ENCODE measurements around the gene CACNG4. TPM values are rescaled to one million over a fixed set of nuclear protein-coding genes. Genes with fewer than 3 reads are reported as not detected.

CACNG4 gene
- not detected for total RNA-seq (2021; fragmentation: NEBNext Ultra II Directional; extraction: Animal tissue kit (Norgen Biotek cat#: 25700))
- long read RNA-seq, result 0 reads

DNA sequence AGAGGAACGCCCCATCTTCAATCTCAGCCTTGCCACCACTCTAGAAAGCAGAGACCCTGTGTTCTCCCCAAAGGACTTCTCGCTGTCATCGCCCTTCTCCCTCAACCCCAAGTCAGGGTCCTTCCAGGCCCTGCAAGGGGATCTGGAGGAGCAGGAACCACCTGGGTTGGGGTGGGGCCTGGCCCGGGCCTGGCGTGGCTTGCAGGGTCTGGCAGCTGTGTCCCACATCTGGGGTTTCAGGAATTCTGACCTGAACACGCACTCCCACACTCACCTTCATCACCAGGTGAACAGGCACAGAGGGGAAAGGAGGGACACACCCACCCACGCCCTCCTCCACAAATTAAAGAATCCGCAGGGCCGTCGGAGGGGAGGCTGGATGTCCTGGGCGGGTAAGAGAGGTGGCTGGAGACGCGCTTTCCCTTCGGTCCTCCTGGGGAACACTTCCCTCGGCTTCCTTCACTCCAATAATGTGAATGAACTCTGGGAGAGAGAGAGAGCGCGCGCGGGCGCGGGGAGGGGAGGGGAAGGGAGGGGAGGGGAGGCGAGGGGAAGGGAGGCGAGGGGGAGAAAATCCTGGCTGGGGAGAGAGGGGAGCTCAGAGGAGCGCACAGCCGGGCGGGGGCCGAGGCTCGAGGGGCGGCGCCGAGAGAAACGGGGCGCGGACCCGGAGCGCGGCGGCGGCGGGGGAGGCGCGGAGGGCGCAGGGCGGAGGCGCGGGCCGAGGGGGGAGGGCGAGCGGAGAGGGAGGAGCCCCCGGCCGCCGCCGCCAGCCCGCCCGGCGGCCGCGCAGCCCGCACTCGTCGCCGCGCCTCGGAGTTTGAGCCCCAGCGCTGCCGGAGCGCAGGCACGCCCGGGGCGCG lies at the start of gene CACNG4:
Gene CACNG4 (plus strand): TSS at position 799 of the 863 bp plus-strand sequence. CDS start 205 bp downstream, outside the sequence.
- no peaks in the 10 kb centered on the region for H3K36me3 Mint-ChIP-seq (ENCODE audit: low read depth)
- no peaks in the 10 kb centered on the region for H3K4me1 Mint-ChIP-seq (ENCODE audit: low read depth)
- DNase-seq, result no peak
- peaks cover 64% of the 10 kb centered on the region for H3K27me3 Mint-ChIP-seq (ENCODE audit: insufficient read depth)
- no peaks in the 10 kb centered on the region for H3K9me3 Mint-ChIP-seq
- TF ChIP-seq, protein P1, sequence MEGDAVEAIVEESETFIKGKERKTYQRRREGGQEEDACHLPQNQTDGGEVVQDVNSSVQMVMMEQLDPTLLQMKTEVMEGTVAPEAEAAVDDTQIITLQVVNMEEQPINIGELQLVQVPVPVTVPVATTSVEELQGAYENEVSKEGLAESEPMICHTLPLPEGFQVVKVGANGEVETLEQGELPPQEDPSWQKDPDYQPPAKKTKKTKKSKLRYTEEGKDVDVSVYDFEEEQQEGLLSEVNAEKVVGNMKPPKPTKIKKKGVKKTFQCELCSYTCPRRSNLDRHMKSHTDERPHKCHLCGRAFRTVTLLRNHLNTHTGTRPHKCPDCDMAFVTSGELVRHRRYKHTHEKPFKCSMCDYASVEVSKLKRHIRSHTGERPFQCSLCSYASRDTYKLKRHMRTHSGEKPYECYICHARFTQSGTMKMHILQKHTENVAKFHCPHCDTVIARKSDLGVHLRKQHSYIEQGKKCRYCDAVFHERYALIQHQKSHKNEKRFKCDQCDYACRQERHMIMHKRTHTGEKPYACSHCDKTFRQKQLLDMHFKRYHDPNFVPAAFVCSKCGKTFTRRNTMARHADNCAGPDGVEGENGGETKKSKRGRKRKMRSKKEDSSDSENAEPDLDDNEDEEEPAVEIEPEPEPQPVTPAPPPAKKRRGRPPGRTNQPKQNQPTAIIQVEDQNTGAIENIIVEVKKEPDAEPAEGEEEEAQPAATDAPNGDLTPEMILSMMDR (IDR thresholded peaks at IDR 0.05), result no peak
- peak within 1 kb of the TSS; percentile 45 for H3K4me3 Mint-ChIP-seq
- no peak within 1 kb of the TSS for H3K27ac Mint-ChIP-seq

DNA sequence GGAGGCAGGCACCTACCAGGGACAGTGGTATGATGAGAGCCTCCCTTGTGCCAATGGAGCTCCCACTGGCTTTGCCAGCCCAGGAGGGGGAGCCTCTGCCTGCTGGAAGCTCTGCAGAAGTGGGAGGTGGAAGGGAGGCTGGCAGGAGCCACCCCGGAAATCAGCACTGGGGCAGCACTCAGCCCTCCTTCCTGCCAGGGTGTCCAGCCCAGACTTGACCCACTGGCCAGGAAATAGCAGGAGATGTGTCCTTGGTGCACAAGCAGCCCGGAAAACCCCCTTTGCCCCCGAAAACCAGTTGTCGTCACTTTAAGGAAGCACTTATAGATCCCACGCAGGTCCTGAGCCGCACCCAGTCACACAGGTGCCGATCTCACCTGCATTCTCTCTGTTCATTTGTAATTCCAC lies 49.3 kb upstream of the CACNG4 start:
- no peak overlapping the region for H3K27ac Mint-ChIP-seq
- no peak overlapping the region for H3K4me3 Mint-ChIP-seq
- TF ChIP-seq, protein P1 (IDR thresholded peaks at IDR 0.05), result peak; percentile 51; the same call in 1 of the 2 replicates
- no peak for DNase-seq
- peaks cover 33% of the 10 kb centered on the region for H3K27me3 Mint-ChIP-seq (ENCODE audit: insufficient read depth)
- H3K4me1 Mint-ChIP-seq (ENCODE audit: low read depth), result no peaks in the 10 kb centered on the region
- no peaks in the 10 kb centered on the region; the same call in 1 of the 2 replicates for H3K9me3 Mint-ChIP-seq
- H3K36me3 Mint-ChIP-seq (ENCODE audit: low read depth), result no peaks in the 10 kb centered on the region

DNA sequence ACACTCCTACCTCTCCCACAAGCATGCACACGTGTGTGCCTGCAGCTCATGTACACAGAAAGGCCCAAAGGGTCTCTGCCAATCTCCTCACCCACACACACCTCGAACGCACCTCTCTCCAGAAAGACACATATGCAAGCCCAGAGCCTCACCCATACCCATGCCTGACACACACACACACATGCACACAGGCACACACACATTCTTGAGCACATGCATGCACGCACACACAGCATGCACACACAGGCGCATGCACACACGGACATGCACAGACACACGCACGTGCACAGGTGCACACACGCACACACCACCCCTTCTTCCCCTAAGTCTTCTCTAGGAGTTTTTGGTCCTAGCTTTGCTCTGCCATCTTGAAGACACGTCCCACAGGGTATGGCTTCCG lies 48.7 kb upstream of the CACNG4 start:
- no peaks in the 10 kb centered on the region for H3K36me3 Mint-ChIP-seq (ENCODE audit: low read depth)
- H3K27me3 Mint-ChIP-seq (ENCODE audit: insufficient read depth), result peaks cover 38% of the 10 kb centered on the region
- DNase-seq, result no peak
- no peak overlapping the region for H3K4me3 Mint-ChIP-seq
- TF ChIP-seq, protein P1 (IDR thresholded peaks at IDR 0.05), result no peak
- no peaks in the 10 kb centered on the region for H3K4me1 Mint-ChIP-seq (ENCODE audit: low read depth)
- no peaks in the 10 kb centered on the region; the same call in 1 of the 2 replicates for H3K9me3 Mint-ChIP-seq
- no peak overlapping the region for H3K27ac Mint-ChIP-seq

DNA sequence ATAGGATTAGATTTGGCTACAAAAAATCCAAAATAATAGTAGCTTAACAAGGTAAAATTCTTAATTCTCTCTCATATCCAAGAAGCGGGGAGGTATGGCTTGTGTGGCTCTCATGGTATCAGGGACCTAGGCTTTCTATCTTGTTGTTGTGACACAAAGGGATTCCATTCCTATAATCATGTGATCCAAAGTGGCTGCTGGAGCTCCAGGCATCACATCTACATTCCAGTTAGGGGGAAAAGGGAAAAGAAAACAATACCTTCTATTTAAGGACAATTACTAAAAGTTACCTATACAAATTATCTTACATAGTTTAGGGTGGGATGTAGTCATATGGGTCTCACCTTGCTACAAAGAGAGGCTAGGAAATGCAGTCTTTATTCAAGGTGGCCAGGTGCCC lies 47.6 kb upstream of the CACNG4 start:
- H3K36me3 Mint-ChIP-seq (ENCODE audit: low read depth), result no peaks in the 10 kb centered on the region

DNA sequence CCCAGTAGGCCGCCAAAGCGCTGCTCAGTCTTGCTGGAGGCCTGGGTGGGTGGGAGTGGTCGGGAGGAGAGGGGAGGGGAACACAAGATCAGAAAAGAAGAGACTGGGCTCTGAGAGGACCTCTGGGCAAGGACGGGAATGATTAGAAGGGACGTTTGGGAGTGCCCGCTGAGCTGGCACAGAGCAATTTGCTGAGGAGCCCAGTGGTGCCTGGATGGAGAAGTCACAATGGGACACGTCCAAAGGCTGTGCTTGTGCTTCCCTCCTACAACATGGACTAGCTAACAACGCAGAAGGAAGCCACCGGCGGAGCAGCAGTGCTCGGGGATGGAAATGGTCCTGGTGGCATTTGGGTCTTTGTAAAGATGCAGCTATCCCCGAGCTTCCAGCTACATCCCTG lies 45.6 kb upstream of the CACNG4 start:
- H3K9me3 Mint-ChIP-seq, result no peaks in the 10 kb centered on the region
- H3K27ac Mint-ChIP-seq, result no peak overlapping the region
- no peaks in the 10 kb centered on the region for H3K36me3 Mint-ChIP-seq (ENCODE audit: low read depth)
- H3K4me1 Mint-ChIP-seq (ENCODE audit: low read depth), result no peaks in the 10 kb centered on the region
- peaks cover 27% of the 10 kb centered on the region for H3K27me3 Mint-ChIP-seq (ENCODE audit: insufficient read depth)
- H3K4me3 Mint-ChIP-seq, result no peak overlapping the region
- no peak for DNase-seq
- TF ChIP-seq, protein P1 (IDR thresholded peaks at IDR 0.05), result no peak

More for the DNA sequence above, 47.6 kb upstream of the CACNG4 start:
- DNase-seq, result no peak
- Mint-ChIP-seq H3K4me1 (ENCODE audit: low read depth) (no peaks in the 10 kb centered on the region), H3K4me3 (no peak overlapping the region), H3K27ac (no peak overlapping the region), H3K9me3 (no peaks in the 10 kb centered on the region; the same call in 1 of the 2 replicates), H3K27me3 (ENCODE audit: insufficient read depth) (peaks cover 32% of the 10 kb centered on the region)
- TF ChIP-seq, protein P1 (IDR thresholded peaks at IDR 0.05), result no peak

Data from HFFc6 (cell line).